Measurements from ENCODE around the gene ANKHD1. TPM values are rescaled to one million over a fixed set of nuclear protein-coding genes. Genes with fewer than 3 reads are reported as not detected.

The ANKHD1 gene
- total and polyA plus RNA-seq, 11 donors = 41.4 to 78.8 (median 58.1) TPM

GRCh38 chr5:140366589-140367255 is 34.9 kb upstream of the ANKHD1 start:
- Histone ChIP-seq H3K27ac (no peak overlapping the region), H3K36me3 (no peaks in the 10 kb centered on the region), H3K4me1 (peaks cover 0 to 8% (median 3%) of the 10 kb centered on the region in 12 donors), H3K27me3 (no peaks in the 10 kb centered on the region), H3K4me3 (no peak overlapping the region), H3K9me3 (no peaks in the 10 kb centered on the region)
- ATAC-seq = no peak
- DNase-seq = no peak
- 83 to 87% (median 84%) methylated on average over 7 of the region's 7 CpGs for WGBS, 4 donors
- TF ChIP-seq POLR2A (IDR thresholded peaks at IDR 0.05) = no peak
- TF ChIP-seq CTCF (IDR thresholded peaks at IDR 0.05) = no peak
- intact Hi-C loops (cut with DNase I) = loop anchor here in 2 of 10 donors (10.0 kb wide), 1 partner anchor 348 kb away; no protein-coding TSS in a partner anchor

GRCh38 chr5:140367256-140368013 is 34.2 kb upstream of the ANKHD1 start:
- TF ChIP-seq POLR2A (IDR thresholded peaks at IDR 0.05) (no peak), CTCF (IDR thresholded peaks at IDR 0.05) (no peak)
- no peaks in the 10 kb centered on the region for H3K36me3 ChIP-seq
- intact Hi-C loops (cut with DNase I) = loop anchor here in 2 of 10 donors (10.0 kb wide), 1 partner anchor 347 kb away; no protein-coding TSS in a partner anchor
- DNase-seq = no peak
- H3K9me3 ChIP-seq = no peaks in the 10 kb centered on the region
- no peaks in the 10 kb centered on the region for H3K27me3 ChIP-seq
- no peak for ATAC-seq
- H3K27ac ChIP-seq = no peak overlapping the region
- 89 to 96% (median 91%) methylated on average over 4 to 8 of the region's 8 CpGs for whole genome bisulfite sequencing, 4 donors
- H3K4me3 ChIP-seq = no peak overlapping the region
- peaks cover 0 to 8% (median 3%) of the 10 kb centered on the region in 12 donors for H3K4me1 ChIP-seq

GRCh38 chr5:140371356-140372151 is 30.1 kb upstream of the ANKHD1 start:
- Histone ChIP-seq H3K27ac (no peak overlapping the region), H3K27me3 (no peaks in the 10 kb centered on the region), H3K4me3 (no peak overlapping the region), H3K4me1 (peaks cover 0 to 9% (median 8%) of the 10 kb centered on the region in 12 donors), H3K36me3 (no peaks in the 10 kb centered on the region), H3K9me3 (no peaks in the 10 kb centered on the region)
- TF ChIP-seq POLR2A (IDR thresholded peaks at IDR 0.05) = no peak
- DNase-seq (no peak), ATAC-seq (no peak)
- intact Hi-C loops (cut with DNase I) = loop anchor here in 9 of 10 donors (2.0 to 10.0 kb wide), 7 partner anchors 263 to 673 kb away; partner anchors contain the start of genes TMCO6 (in 6 of the 9) and CD14 (in 3 of the 9)
- 87 to 95% (median 93%) methylated on average over 3 of the region's 3 CpGs for WGBS, 4 donors

GRCh38 chr5:140372971-140373487 is 28.6 kb upstream of the ANKHD1 start:
- Histone ChIP-seq H3K36me3 (no peaks in the 10 kb centered on the region), H3K27ac (peak overlapping the region in 1 of 12 donors; percentile 3), H3K27me3 (no peaks in the 10 kb centered on the region), H3K4me1 (peaks cover 0 to 9% (median 8%) of the 10 kb centered on the region in 12 donors), H3K9me3 (no peaks in the 10 kb centered on the region), H3K4me3 (no peak overlapping the region)
- intact Hi-C loops (cut with DNase I) = loop anchor here in 9 of 10 donors (2.0 to 10.0 kb wide), 7 partner anchors 262 to 672 kb away; partner anchors contain the start of genes TMCO6 (in 6 of the 9) and CD14 (in 3 of the 9)
- ATAC-seq (peak; percentile 39 to 90 (median 86)), DNase-seq (peak; percentile 75 to 79 (median 78))
- 5 to 9% (median 7%) methylated on average over 2 of the region's 2 CpGs for WGBS, 4 donors
- TF ChIP-seq CTCF (IDR thresholded peaks at IDR 0.05) (peak; percentile 69 to 90 (median 79)), POLR2A (IDR thresholded peaks at IDR 0.05) (no peak)

Measured in heart left ventricle (tissue), 16 donors.